T-cell (primary cell): ENCODE data around the gene C8A. TPM values are rescaled to one million over a fixed set of nuclear protein-coding genes. Genes with fewer than 3 reads are reported as not detected.

ENCODE experiments used
- ATAC-seq, 4 experiments: fragments of 200-7000 bp in 3 of 4; fragments of 150-1000 bp in 1 of 4; cut with Tn5 transposase; replicated peaks in 1 of 4; 1 replicate in 3 of 4; 2 replicates in 1 of 4; pipeline ENCODE4 v1.10.0; 2021; ENCODE audit warnings: moderate library complexity in 3 of 4, mild to moderate bottlenecking in 2 of 4, moderate number of reproducible peaks in 1 of 4
- CTCF ChIA-PET, 2 donors: fragments of 300-600 bp; sonication (Branson Sonifier 250); formaldehyde crosslinking; loops; one replicate each; lab custom pipeline; 2022; ENCODE audit warnings: antibody characterized with exemption in 2 of 2; lab: Charles Lee
- POLR2A ChIA-PET, 2 donors: fragments of 300-600 bp; sonication (Branson Sonifier 250); formaldehyde crosslinking; loops; one replicate each; lab custom pipeline; 2022; ENCODE audit warnings: antibody characterized with exemption in 2 of 2; lab: Charles Lee
- DNase-seq, 35 experiments: peaks; one replicate each; pipeline versions ENCODE4 v3.0.0 to v3.0.0-alpha.2; 2013 to 2023
- H3K27ac ChIP-seq: one replicate; pipeline ENCODE4 v1.5.1; 2013; ENCODE audit warnings: low read length
- H3K27me3 ChIP-seq, 2 experiments: replicated peaks in 1 of 2; 1 replicate in 1 of 2; 2 replicates in 1 of 2; pipeline versions ENCODE4 v1.6.1 to v1.7.0; 2013; ENCODE audit warnings: low read length in 1 of 2, mixed read lengths in 1 of 2; ENCODE audit not compliant: control insufficient read depth in 2 of 2, insufficient read depth in 2 of 2; ENCODE audit errors: extremely low read depth in 1 of 2
- H3K36me3 ChIP-seq, 2 donors: 1 replicate in 1 of 2; 2 replicates in 1 of 2; pipeline versions ENCODE4 v1.6.1 to v1.7.0; 2013; ENCODE audit warnings: low read length in 1 of 2; ENCODE audit not compliant: control insufficient read depth in 2 of 2, insufficient read depth in 1 of 2; ENCODE audit errors: extremely low read depth in 1 of 2
- H3K4me1 ChIP-seq, 2 experiments: 1 replicate in 1 of 2; 2 replicates in 1 of 2; pipeline versions ENCODE4 v1.6.1 to v1.7.0; 2013; ENCODE audit warnings: low read length in 2 of 2, mixed read lengths in 1 of 2; ENCODE audit not compliant: insufficient read depth in 2 of 2, control insufficient read depth in 1 of 2; ENCODE audit errors: extremely low read depth in 1 of 2
- H3K4me3 ChIP-seq, 2 donors: 1 replicate in 1 of 2; 2 replicates in 1 of 2; pipeline versions ENCODE4 v1.5.1 to v1.7.0; 2013; ENCODE audit warnings: mild to moderate bottlenecking in 2 of 2, low read length in 1 of 2, moderate library complexity in 1 of 2; ENCODE audit not compliant: control insufficient read depth in 1 of 2; ENCODE audit errors: extremely low read depth in 1 of 2
- H3K9me3 ChIP-seq: 2 replicates; pipeline ENCODE4 v1.7.0; 2013
- H3K27ac Mint-ChIP-seq, 2 donors: one replicate each; pipeline ENCODE4 v1.8.0; 2020 to 2021; ENCODE audit warnings: mild to moderate bottlenecking in 2 of 2, mixed read lengths in 2 of 2
- H3K27me3 Mint-ChIP-seq, 2 donors: one replicate each; pipeline ENCODE4 v1.8.0; 2021 to 2022; ENCODE audit warnings: mixed read lengths in 2 of 2
- H3K36me3 Mint-ChIP-seq: one replicate; pipeline ENCODE4 v1.8.0; 2021; ENCODE audit warnings: mixed read lengths
- H3K4me1 Mint-ChIP-seq, 3 donors: one replicate each; pipeline ENCODE4 v1.8.0; 2020 to 2022; ENCODE audit warnings: mixed read lengths in 3 of 3, mild to moderate bottlenecking in 1 of 3
- H3K4me3 Mint-ChIP-seq, 3 donors: one replicate each; pipeline ENCODE4 v1.8.0; 2020 to 2022; ENCODE audit warnings: mild to moderate bottlenecking in 3 of 3, mixed read lengths in 3 of 3, moderate library complexity in 3 of 3
- H3K9me3 Mint-ChIP-seq, 3 donors: one replicate each; pipeline ENCODE4 v1.8.0; 2020 to 2022; ENCODE audit warnings: mixed read lengths in 3 of 3
- whole genome bisulfite sequencing: methylation state at CpG from one replicate; pipeline ENCODE4 v1.1.5; 2013; ENCODE audit warnings: missing lambda C conversion rate; ENCODE audit not compliant: insufficient coverage; 5-methylcytosine and 5-hydroxymethylcytosine counted together
- total RNA-seq, 35 experiments: library from RNA in 6 of 35; stranded (reverse) in 6 of 35; fragments of 120-200 nt in 1 of 35; gene quantifications; one replicate each; pipeline versions ENCODE4 v1.2.1 to v1.2.4 and lab custom pipeline; 2013 to 2026

Gene C8A
- total RNA-seq, 5 donors from 2014 or later (not counting 1 experiment from before 2014, with no cell fraction given): 0.12 TPM; not detected in 4

DNA sequence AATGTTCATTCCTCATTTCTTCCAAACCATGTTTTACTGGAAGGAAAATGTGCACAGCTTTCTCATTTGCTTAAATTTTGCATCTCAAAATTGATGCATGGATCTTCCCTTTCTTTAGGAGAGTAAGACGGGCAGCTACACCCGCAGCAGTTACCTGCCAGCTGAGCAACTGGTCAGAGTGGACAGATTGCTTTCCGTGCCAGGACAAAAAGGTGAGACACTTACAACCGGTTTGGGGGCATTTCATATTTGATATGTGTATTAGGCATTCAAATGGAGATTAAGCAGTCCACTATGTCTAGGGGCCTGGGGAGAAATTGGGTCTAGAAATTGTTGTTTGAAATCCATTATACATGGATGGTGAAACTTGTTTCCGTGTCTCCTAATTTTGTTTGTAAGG is 12.9 kb downstream of the C8A start:
- Mint-ChIP-seq H3K36me3 (no peaks in the 10 kb centered on the region), H3K4me1 (no peaks in the 10 kb centered on the region), H3K9me3 (no peaks in the 10 kb centered on the region), H3K27me3 (peaks cover 3 to 22% of the 10 kb centered on the region in 2 donors), H3K27ac (no peak overlapping the region), H3K4me3 (no peak overlapping the region)
- no peak for DNase-seq
- POLR2A ChIA-PET: no interaction called here
- Histone ChIP-seq H3K27ac (no peak overlapping the region), H3K4me3 (no peak overlapping the region), H3K9me3 (no peaks in the 10 kb centered on the region), H3K27me3 (no peaks in the 10 kb centered on the region), H3K36me3 (no peaks in the 10 kb centered on the region), H3K4me1 (no peaks in the 10 kb centered on the region)
- no peak for ATAC-seq
- WGBS: 70% methylated on average over 5 of the region's 5 CpGs
- CTCF ChIA-PET: no interaction called here

DNA sequence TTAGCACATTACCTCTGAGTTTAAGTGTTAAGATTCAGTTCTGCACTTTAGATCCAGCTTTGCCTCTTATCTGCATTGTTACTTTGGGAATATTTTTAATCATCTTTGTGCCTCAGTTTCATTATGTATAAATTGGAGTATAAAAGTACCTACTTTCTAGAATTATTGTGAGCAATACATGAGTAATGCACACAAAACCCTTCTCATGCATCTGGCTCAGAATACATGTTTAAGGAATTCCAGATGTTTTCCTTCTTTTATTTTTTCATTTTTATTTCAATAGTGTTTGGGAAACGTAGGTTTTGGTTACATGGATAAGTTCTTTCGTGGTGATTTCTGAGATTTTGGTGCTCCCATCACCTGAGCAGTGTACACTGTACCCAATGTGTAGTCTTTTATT is 14.2 kb downstream of the C8A start:
- no peak for ATAC-seq
- H3K9me3 Mint-ChIP-seq: no peaks in the 10 kb centered on the region
- WGBS: no CpG with 5 or more reads among the region's 2 CpGs
- CTCF ChIA-PET: no interaction called here
- no peak overlapping the region for H3K4me3 ChIP-seq
- H3K9me3 ChIP-seq: no peaks in the 10 kb centered on the region
- no peaks in the 10 kb centered on the region for H3K36me3 ChIP-seq
- no peak overlapping the region for H3K4me3 Mint-ChIP-seq
- no peak overlapping the region for H3K27ac ChIP-seq
- no peak overlapping the region for H3K27ac Mint-ChIP-seq
- POLR2A ChIA-PET: no interaction called here
- DNase-seq: no peak
- H3K4me1 ChIP-seq: no peaks in the 10 kb centered on the region
- H3K27me3 ChIP-seq: no peaks in the 10 kb centered on the region
- H3K4me1 Mint-ChIP-seq: no peaks in the 10 kb centered on the region
- H3K27me3 Mint-ChIP-seq: peaks cover 4 to 22% of the 10 kb centered on the region in 2 donors
- no peaks in the 10 kb centered on the region for H3K36me3 Mint-ChIP-seq

DNA sequence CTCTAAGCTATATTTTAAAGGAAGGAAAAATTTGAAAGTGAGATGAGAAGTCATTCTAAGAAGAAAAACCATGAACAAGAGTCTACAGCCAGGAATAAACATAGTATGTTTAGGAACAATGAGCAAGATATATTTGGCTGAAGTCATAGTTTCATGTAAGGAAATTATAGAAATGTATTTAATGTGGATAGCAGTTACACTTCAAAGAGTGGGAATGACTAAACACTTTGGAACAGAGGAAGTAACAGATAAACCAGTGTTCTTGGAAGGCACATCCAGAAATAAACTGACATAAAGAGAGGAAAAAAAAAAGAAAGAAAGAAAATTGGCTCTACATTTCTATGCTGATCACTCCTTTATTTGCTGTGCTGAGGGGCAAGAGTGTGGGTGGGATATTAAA is 18.0 kb downstream of the C8A start:
- no peaks in the 10 kb centered on the region for H3K36me3 Mint-ChIP-seq
- POLR2A ChIA-PET: no interaction called here

DNA sequence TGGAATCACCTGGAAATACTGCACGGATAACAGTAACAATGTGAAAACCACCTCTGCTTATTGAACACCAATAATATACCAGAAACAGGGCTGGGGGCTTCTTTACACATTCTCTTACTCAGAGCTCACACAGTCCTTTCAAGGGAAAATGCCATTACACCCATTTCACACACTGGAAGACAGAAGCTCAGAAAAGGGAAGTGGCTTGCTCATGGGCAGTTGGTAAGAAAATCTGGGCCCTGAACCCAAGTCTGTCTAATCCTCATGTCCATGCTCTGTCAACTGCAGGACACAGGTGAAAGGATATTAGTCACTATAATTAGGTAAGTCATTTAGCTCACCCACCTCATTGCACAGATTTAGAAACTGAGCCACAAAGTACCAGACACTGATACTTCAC is 18.6 kb downstream of the C8A start:
- H3K9me3 Mint-ChIP-seq: no peaks in the 10 kb centered on the region
- H3K27ac ChIP-seq: no peak overlapping the region
- H3K27me3 ChIP-seq: no peaks in the 10 kb centered on the region
- no peaks in the 10 kb centered on the region for H3K4me1 ChIP-seq
- no peaks in the 10 kb centered on the region for H3K36me3 Mint-ChIP-seq
- no peaks in the 10 kb centered on the region for H3K36me3 ChIP-seq
- ATAC-seq: no peak
- WGBS: no CpG with 5 or more reads among the region's 1 CpG
- H3K4me1 Mint-ChIP-seq: peaks cover 0 to 1% (median 0%) of the 10 kb centered on the region in 3 donors
- no peak overlapping the region for H3K4me3 ChIP-seq
- ChIA-PET CTCF (no interaction called here), POLR2A (no interaction called here)
- no peak for DNase-seq
- no peak overlapping the region for H3K27ac Mint-ChIP-seq
- H3K4me3 Mint-ChIP-seq: no peak overlapping the region
- peaks cover 6 to 16% of the 10 kb centered on the region in 2 donors for H3K27me3 Mint-ChIP-seq
- no peaks in the 10 kb centered on the region for H3K9me3 ChIP-seq

More for the DNA sequence above, 18.0 kb downstream of the C8A start:
- Mint-ChIP-seq H3K9me3 (no peaks in the 10 kb centered on the region), H3K27me3 (peaks cover 6 to 16% of the 10 kb centered on the region in 2 donors), H3K4me1 (no peaks in the 10 kb centered on the region), H3K27ac (no peak overlapping the region), H3K4me3 (no peak overlapping the region)
- Histone ChIP-seq H3K4me1 (no peaks in the 10 kb centered on the region), H3K4me3 (no peak overlapping the region), H3K27ac (no peak overlapping the region), H3K36me3 (no peaks in the 10 kb centered on the region), H3K9me3 (no peaks in the 10 kb centered on the region), H3K27me3 (no peaks in the 10 kb centered on the region)
- CTCF ChIA-PET: no interaction called here
- DNase-seq (no peak), ATAC-seq (no peak)

DNA sequence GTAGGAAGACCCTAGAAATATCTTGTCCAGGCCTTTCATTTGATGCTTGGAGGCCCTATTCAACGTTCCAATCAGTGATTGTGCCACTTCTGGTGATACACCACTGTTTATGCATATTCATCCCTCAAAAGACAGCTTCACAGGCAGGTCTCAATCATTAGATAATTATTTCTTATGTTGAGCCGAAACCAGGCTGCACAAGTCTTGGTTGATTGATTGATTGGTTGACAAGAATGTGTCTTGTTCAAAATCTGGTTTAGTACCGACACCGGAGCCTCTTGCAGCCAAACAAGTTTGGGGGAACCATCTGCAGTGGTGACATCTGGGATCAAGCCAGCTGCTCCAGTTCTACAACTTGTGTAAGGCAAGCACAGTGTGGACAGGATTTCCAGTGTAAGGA is 20.1 kb downstream of the C8A start:
- POLR2A ChIA-PET: no interaction called here
- no peak for ATAC-seq
- Mint-ChIP-seq H3K27ac (no peak overlapping the region), H3K4me1 (peaks cover 0 to 1% (median 0%) of the 10 kb centered on the region in 3 donors), H3K36me3 (no peaks in the 10 kb centered on the region), H3K9me3 (no peaks in the 10 kb centered on the region), H3K4me3 (no peak overlapping the region), H3K27me3 (peaks cover 6 to 11% of the 10 kb centered on the region in 2 donors)
- CTCF ChIA-PET: no interaction called here
- H3K4me3 ChIP-seq: no peak overlapping the region
- no peaks in the 10 kb centered on the region for H3K4me1 ChIP-seq
- no peaks in the 10 kb centered on the region for H3K36me3 ChIP-seq
- no peak for DNase-seq
- H3K9me3 ChIP-seq: no peaks in the 10 kb centered on the region
- H3K27me3 ChIP-seq: no peaks in the 10 kb centered on the region
- WGBS: 94% methylated on average over 2 of the region's 4 CpGs
- no peak overlapping the region for H3K27ac ChIP-seq

DNA sequence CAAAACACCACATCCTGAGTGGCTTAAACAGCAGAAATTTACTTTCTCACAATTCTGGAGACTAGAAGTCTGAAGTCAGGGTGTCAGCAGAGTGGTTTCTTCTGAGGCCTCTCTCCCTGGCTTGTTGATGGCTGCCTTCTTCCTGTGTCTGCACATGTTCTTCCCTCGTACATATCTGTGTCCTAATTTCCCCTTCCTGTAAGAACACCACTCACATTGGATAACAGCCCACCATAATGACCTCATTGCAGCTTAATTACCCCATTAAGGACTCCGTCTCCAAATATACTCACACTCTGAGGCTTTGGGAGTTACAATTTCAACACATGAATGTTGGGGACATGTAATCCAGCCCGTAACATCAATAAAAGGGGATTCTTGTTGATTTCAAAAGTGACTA is 23.4 kb downstream of the C8A start:
- no peak overlapping the region for H3K27ac ChIP-seq
- ATAC-seq (no peak), DNase-seq (no peak)
- no peaks in the 10 kb centered on the region for H3K36me3 ChIP-seq
- Mint-ChIP-seq H3K27me3 (peaks cover 2 to 4% of the 10 kb centered on the region in 2 donors), H3K4me3 (no peak overlapping the region), H3K9me3 (no peaks in the 10 kb centered on the region), H3K4me1 (peaks cover 0 to 1% (median 0%) of the 10 kb centered on the region in 3 donors), H3K36me3 (no peaks in the 10 kb centered on the region), H3K27ac (no peak overlapping the region)
- H3K4me1 ChIP-seq: no peaks in the 10 kb centered on the region
- CTCF ChIA-PET: no interaction called here
- H3K27me3 ChIP-seq: no peaks in the 10 kb centered on the region
- POLR2A ChIA-PET: no interaction called here
- H3K4me3 ChIP-seq: no peak overlapping the region
- WGBS: 0% methylated on average over 1 of the region's 3 CpGs
- no peaks in the 10 kb centered on the region for H3K9me3 ChIP-seq

DNA sequence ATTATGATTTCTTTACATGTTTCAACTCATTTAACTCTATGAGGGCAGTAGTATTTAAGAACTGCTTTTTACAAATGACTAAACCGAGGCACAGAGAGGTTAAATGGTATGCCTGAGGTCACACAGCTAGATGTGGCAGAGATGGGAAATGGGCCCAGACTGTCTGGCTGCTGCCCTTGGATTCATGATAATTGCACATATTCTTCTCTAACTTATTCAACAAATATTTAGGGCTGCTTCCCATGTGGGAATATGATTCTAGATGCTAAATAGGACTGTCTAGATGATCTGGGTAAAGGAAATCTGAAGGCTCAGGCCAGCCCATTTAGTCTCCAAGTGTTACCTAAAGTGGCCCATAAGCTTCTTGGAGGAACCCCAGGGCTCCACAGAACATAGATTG is 26.2 kb downstream of the C8A start:
- POLR2A ChIA-PET: no interaction called here
- peaks cover 0 to 1% (median 0%) of the 10 kb centered on the region in 3 donors for H3K4me1 Mint-ChIP-seq
- WGBS: no CpG with 5 or more reads among the region's 1 CpG

More for the DNA sequence above, 26.2 kb downstream of the C8A start:
- H3K4me3 ChIP-seq: no peak overlapping the region
- Mint-ChIP-seq H3K27ac (no peak overlapping the region), H3K36me3 (no peaks in the 10 kb centered on the region), H3K27me3 (peaks cover 0 to 4% of the 10 kb centered on the region in 2 donors), H3K9me3 (peaks cover 0 to 2% (median 0%) of the 10 kb centered on the region in 3 donors), H3K4me3 (no peak overlapping the region)
- ATAC-seq (no peak), DNase-seq (no peak)
- H3K27ac ChIP-seq: no peak overlapping the region
- no peaks in the 10 kb centered on the region for H3K36me3 ChIP-seq
- CTCF ChIA-PET: no interaction called here
- no peaks in the 10 kb centered on the region for H3K9me3 ChIP-seq
- no peaks in the 10 kb centered on the region for H3K4me1 ChIP-seq
- no peaks in the 10 kb centered on the region for H3K27me3 ChIP-seq
